Measurements from ENCODE around the gene CREB3L1.

Gene CREB3L1

DNA sequence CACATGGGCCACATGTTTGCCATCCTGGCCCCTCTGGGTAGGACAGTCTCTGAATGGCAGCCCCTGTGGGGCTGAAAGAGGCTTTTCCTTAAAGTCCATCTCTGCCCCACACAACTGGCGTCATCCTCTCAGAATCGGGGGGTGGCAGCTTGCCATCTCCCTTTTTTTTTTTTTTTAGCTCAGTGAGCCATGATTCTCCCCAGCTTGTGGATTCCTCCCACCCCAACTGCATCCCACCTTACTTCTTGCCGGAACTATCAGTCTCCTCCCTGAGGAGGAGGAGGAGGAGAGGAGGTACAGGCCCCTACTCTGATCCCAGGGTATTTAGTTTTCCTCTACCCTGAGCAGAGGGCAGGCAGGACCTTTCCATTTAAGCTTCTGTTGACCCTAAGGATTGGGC is 73.2 kb downstream of the CREB3L1 start:
- TF ChIP-seq CTCF (IDR thresholded peaks at IDR 0.05; ENCODE audit: low read depth, low read length) = no peak
- no peak for DNase-seq
- Histone ChIP-seq H3K9me3 (ENCODE audit: severe bottlenecking) (no peaks in the 10 kb centered on the region), H3K27ac (no peak overlapping the region), H3K4me3 (ENCODE audit: low read depth, low read length) (no peak overlapping the region), H3K27me3 (ENCODE audit: insufficient read depth, low read depth, severe bottlenecking) (no peaks in the 10 kb centered on the region), H3K36me3 (peaks cover 21% of the 10 kb centered on the region)

DNA sequence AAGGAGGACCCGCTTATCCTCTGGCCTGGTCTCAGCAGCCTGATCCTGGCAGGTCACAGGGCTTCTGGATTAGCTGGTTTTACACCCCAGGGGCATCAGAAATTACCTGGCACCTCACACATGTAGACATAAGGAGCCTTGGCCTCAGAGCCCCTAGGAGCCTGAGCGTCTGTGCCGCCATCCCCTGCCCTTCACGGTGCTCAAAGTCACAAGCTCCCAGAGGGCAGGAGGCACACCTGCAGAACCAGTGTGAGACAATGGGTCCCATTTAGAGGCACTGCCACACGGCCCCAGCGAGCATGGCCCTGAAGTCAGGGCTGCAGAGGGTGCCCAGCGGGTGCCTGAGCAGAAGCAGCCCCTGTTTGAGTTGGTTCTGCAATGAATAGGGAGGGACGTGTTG is 73.7 kb downstream of the CREB3L1 start:
- TF ChIP-seq CTCF (IDR thresholded peaks at IDR 0.05; ENCODE audit: low read depth, low read length) = no peak
- peaks cover 21% of the 10 kb centered on the region for H3K36me3 ChIP-seq
- no peak overlapping the region for H3K4me3 ChIP-seq (ENCODE audit: low read depth, low read length)
- no peaks in the 10 kb centered on the region for H3K9me3 ChIP-seq (ENCODE audit: severe bottlenecking)
- no peak overlapping the region for H3K27ac ChIP-seq
- H3K27me3 ChIP-seq (ENCODE audit: insufficient read depth, low read depth, severe bottlenecking) = no peaks in the 10 kb centered on the region
- DNase-seq = no peak

GRCh38 chr11:46351606-46352005 is 74.1 kb downstream of the CREB3L1 start:
- Histone ChIP-seq H3K27ac (peak overlapping the region; percentile 28; the same call in 1 of the 2 replicates), H3K27me3 (ENCODE audit: insufficient read depth, low read depth, severe bottlenecking) (no peaks in the 10 kb centered on the region), H3K9me3 (ENCODE audit: severe bottlenecking) (no peaks in the 10 kb centered on the region), H3K4me3 (ENCODE audit: low read depth, low read length) (no peak overlapping the region), H3K36me3 (peaks cover 21% of the 10 kb centered on the region)
- DNase-seq = no peak
- no peak for TF ChIP-seq CTCF (IDR thresholded peaks at IDR 0.05; ENCODE audit: low read depth, low read length)

- peaks cover 21% of the 10 kb centered on the region for H3K36me3 ChIP-seq
- no peaks in the 10 kb centered on the region for H3K9me3 ChIP-seq (ENCODE audit: severe bottlenecking)
- peak; percentile 98 for TF ChIP-seq CTCF (IDR thresholded peaks at IDR 0.05; ENCODE audit: low read depth, low read length)
- peak overlapping the region; percentile 31 for H3K4me3 ChIP-seq (ENCODE audit: low read depth, low read length)
- peak overlapping the region; percentile 49 for H3K27ac ChIP-seq
- H3K27me3 ChIP-seq (ENCODE audit: insufficient read depth, low read depth, severe bottlenecking) = no peaks in the 10 kb centered on the region
- peak; percentile 88 for DNase-seq
Measured at GRCh38 chr11:46352063-46352841, 74.8 kb downstream of the CREB3L1 start.

DNA sequence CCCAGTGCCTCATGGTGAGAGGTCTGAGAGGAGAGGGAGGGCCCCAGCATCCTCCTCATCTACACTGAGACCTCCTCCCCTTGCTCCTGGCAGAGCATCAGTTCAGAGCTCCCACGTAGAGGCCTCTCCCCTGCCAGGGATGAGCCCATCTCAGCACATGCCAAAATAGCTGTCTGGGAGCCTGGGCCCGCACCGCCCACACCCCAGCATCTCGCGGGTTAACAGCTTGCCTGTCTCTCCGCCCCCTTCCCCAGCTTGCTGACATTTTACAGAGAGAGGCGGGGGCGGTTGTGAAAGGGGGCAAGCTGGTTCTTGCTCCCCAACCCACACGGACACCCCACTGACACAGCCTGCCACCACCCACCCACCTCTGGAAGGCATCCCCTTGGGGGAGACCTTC is 76.2 kb downstream of the CREB3L1 start:
- no peak for DNase-seq
- Histone ChIP-seq H3K4me3 (ENCODE audit: low read depth, low read length) (no peak overlapping the region), H3K27me3 (ENCODE audit: insufficient read depth, low read depth, severe bottlenecking) (no peaks in the 10 kb centered on the region), H3K9me3 (ENCODE audit: severe bottlenecking) (no peaks in the 10 kb centered on the region), H3K36me3 (peaks cover 21% of the 10 kb centered on the region), H3K27ac (no peak overlapping the region)
- TF ChIP-seq CTCF (IDR thresholded peaks at IDR 0.05; ENCODE audit: low read depth, low read length) = no peak
